Thoracic aorta (tissue), 2 donors: Measurements from ENCODE around the gene CXCR3. TPM values are rescaled to one million over a fixed set of nuclear protein-coding genes. Genes with fewer than 3 reads are reported as not detected.
"Not testable (repeated sequence)": the region's sequence is repeated elsewhere in the genome, so short reads cannot be mapped to it uniquely, and the experiment has no call there.

ENCODE experiments used
- ATAC-seq: fragments of 150-250 bp; one replicate; pipeline ENCODE4 v1.8.0; 2017; ENCODE audit warnings: low read depth; ENCODE audit not compliant: insufficient number of reproducible peaks, low FRiP score
- DNase-seq: peaks from one replicate; pipeline ENCODE4 v3.0.0-alpha.2; 2020; ENCODE audit warnings: low spot score
- H3K27ac ChIP-seq, 2 donors: fragments of 200-600 bp; sonication (generic); 1 replicate in 1 of 2; 2 replicates in 1 of 2; pipeline ENCODE4 v1.5.1; 2016; ENCODE audit warnings: mild to moderate bottlenecking in 2 of 2, moderate library complexity in 2 of 2
- H3K27me3 ChIP-seq: fragments of 200-600 bp; sonication (generic); replicated peaks from 2 replicates; pipeline ENCODE4 v1.6.0; 2016; ENCODE audit warnings: mild to moderate bottlenecking; ENCODE audit not compliant: insufficient read depth
- H3K36me3 ChIP-seq: fragments of 200-600 bp; sonication (generic); one replicate; pipeline ENCODE4 v1.5.1; 2016
- H3K4me1 ChIP-seq, 2 donors: fragments of 200-600 bp; sonication (generic); 1 replicate in 1 of 2; 2 replicates in 1 of 2; pipeline versions ENCODE4 v1.5.1 to v1.6.0; 2016; ENCODE audit warnings: low read depth in 2 of 2, mild to moderate bottlenecking in 1 of 2; ENCODE audit not compliant: control insufficient read depth in 1 of 2
- H3K4me3 ChIP-seq: fragments of 200-600 bp; sonication (generic); 2 replicates; pipeline ENCODE4 v1.5.1; 2016; ENCODE audit warnings: mild to moderate bottlenecking
- H3K9me3 ChIP-seq: fragments of 200-600 bp; sonication (generic); 2 replicates; pipeline ENCODE4 v1.5.1; 2016
- CTCF ChIP-seq: fragments of 200-600 bp; sonication (generic); IDR thresholded peaks from one replicate; pipeline ENCODE4 v1.5.1; 2019; ENCODE audit warnings: antibody characterized with exemption
- total RNA-seq, 2 donors: library from RNA; depleted of rRNA; stranded (reverse); fragments of >200 nt; gene quantifications; one replicate each; pipeline versions ENCODE4 v1.1.0 to v1.2.3, GENCODE V29; 2016

CXCR3 gene
- total RNA-seq, 2 donors from 2014 or later: 0.99 TPM; not detected in 1

GRCh38 chrX:71616672-71617529, 1.4 kb downstream of the CXCR3 start:
- no peak for TF ChIP-seq CTCF
- no peaks in the 10 kb centered on the region for H3K36me3 ChIP-seq
- DNase-seq: no peak
- H3K27me3 ChIP-seq: no peaks in the 10 kb centered on the region
- H3K27ac ChIP-seq: no peak overlapping the region
- no peak for ATAC-seq
- H3K4me3 ChIP-seq: no peak overlapping the region
- peaks cover 0 to 2% of the 10 kb centered on the region in 2 donors for H3K4me1 ChIP-seq
- no peaks in the 10 kb centered on the region for H3K9me3 ChIP-seq

- no peaks in the 10 kb centered on the region for H3K36me3 ChIP-seq
- H3K9me3 ChIP-seq: no peaks in the 10 kb centered on the region
- TF ChIP-seq CTCF: no peak
- no peaks in the 10 kb centered on the region for H3K4me1 ChIP-seq
- no peak overlapping the region for H3K4me3 ChIP-seq
- no peaks in the 10 kb centered on the region for H3K27me3 ChIP-seq
- no peak overlapping the region for H3K27ac ChIP-seq
- no peak for DNase-seq
- no peak for ATAC-seq
Observed at GRCh38 chrX:71615954-71616353, 2.4 kb downstream of the CXCR3 start.

- H3K27me3 ChIP-seq: no peaks in the 10 kb centered on the region
- no peak overlapping the region for H3K27ac ChIP-seq
- no peak for TF ChIP-seq CTCF
- no peak overlapping the region for H3K4me3 ChIP-seq
- DNase-seq (no peak), ATAC-seq (no peak)
- H3K9me3 ChIP-seq: no peaks in the 10 kb centered on the region
- H3K4me1 ChIP-seq: no peaks in the 10 kb centered on the region
- peaks cover 2% of the 10 kb centered on the region for H3K36me3 ChIP-seq
Observed at GRCh38 chrX:71615056-71615455, 3.3 kb downstream of the CXCR3 start.

- no peak for DNase-seq
- Histone ChIP-seq H3K27ac (no peak overlapping the region), H3K36me3 (peaks cover 14% of the 10 kb centered on the region), H3K4me1 (no peaks in the 10 kb centered on the region), H3K9me3 (no peaks in the 10 kb centered on the region), H3K27me3 (no peaks in the 10 kb centered on the region), H3K4me3 (no peak overlapping the region)
- no peak for TF ChIP-seq CTCF
- ATAC-seq: no peak
Observed at GRCh38 chrX:71612256-71612655, 6.1 kb downstream of the CXCR3 start.

GRCh38 chrX:71611736-71612135, 6.6 kb downstream of the CXCR3 start:
- not testable (repeated sequence) for H3K9me3 ChIP-seq, DNase-seq, ATAC-seq, H3K4me1 ChIP-seq, H3K4me3 ChIP-seq, H3K27ac ChIP-seq, H3K27me3 ChIP-seq
- peaks cover 14% of the 10 kb centered on the region for H3K36me3 ChIP-seq
